Measurements from ENCODE around the gene WDR81. TPM values are rescaled to one million over a fixed set of nuclear protein-coding genes. Genes with fewer than 3 reads are reported as not detected.

The WDR81 gene
- total RNA-seq, 1 donor from 2014 or later, result 13.2 TPM

- DNase-seq (ENCODE audit: low read depth, low spot score), result no peak
- Mint-ChIP-seq H3K27ac (ENCODE audit: unreplicated experiment) (no peak overlapping the region), H3K27me3 (ENCODE audit: low read depth) (no peaks in the 10 kb centered on the region), H3K9me3 (no peaks in the 10 kb centered on the region), H3K4me1 (peaks cover 3% of the 10 kb centered on the region), H3K36me3 (ENCODE audit: low read depth) (peaks cover 6% of the 10 kb centered on the region), H3K4me3 (no peak overlapping the region)
- TF ChIP-seq CTCF (conservative IDR thresholded peaks at IDR 0.05), result no peak
Measured at GRCh38 chr17:1787301-1787902, 62.9 kb downstream of the WDR81 start.

Other genes with a start within 250 kb of the WDR81 start
- 45.1 and 53.2 TPM in 2 replicates for gene MYO1C, start 232.0 kb upstream of the WDR81 start, total RNA-seq
- gene INPP5K, start 208.1 kb upstream of the WDR81 start, total RNA-seq, result 19.4 and 20.0 TPM in 2 replicates
- 80.8 and 86.8 TPM in 2 replicates for gene PITPNA, start 161.9 kb upstream of the WDR81 start, total RNA-seq
- 13.9 and 15.5 TPM in 2 replicates for gene SLC43A2, start 95.9 kb upstream of the WDR81 start, total RNA-seq
- 0.42 and 1.1 TPM in 2 replicates for gene SCARF1, start 79.0 kb upstream of the WDR81 start, total RNA-seq
- gene RILP, start 74.8 kb upstream of the WDR81 start, total RNA-seq, result 1.2 and 1.8 TPM in 2 replicates
- gene PRPF8, start 39.8 kb upstream of the WDR81 start, total RNA-seq, result 449 and 459 TPM in 2 replicates
- 1.1 TPM in 2 replicates for gene TLCD2, start 14.3 kb upstream of the WDR81 start, total RNA-seq
- 0.19 TPM in 1 of 2 replicates, not detected in the other for gene SERPINF2, start 18.2 kb downstream of the WDR81 start, total RNA-seq
- 2.3 and 4.6 TPM in 2 replicates for gene SERPINF1, start 37.4 kb downstream of the WDR81 start, total RNA-seq
- 29.3 and 32.2 TPM in 2 replicates for gene SMYD4, start 105.2 kb downstream of the WDR81 start, total RNA-seq
- 205 and 215 TPM in 2 replicates for gene RPA1, start 105.3 kb downstream of the WDR81 start, total RNA-seq

Data from neural crest cell (in vitro differentiated cells).